Transverse colon (tissue), 4 donors: Measurements from ENCODE around the gene MBNL1. TPM values are rescaled to one million over a fixed set of nuclear protein-coding genes. Genes with fewer than 3 reads are reported as not detected.

Source experiments
- DNase-seq: peaks from one replicate; pipeline ENCODE4 v3.0.0-alpha.2; 2019
- H3K27ac ChIP-seq, 4 donors: fragments of 200-600 bp; sonication (generic); 2 replicates each; pipeline ENCODE4 v1.5.1; 2016 to 2018; ENCODE audit warnings: inconsistent platforms in 4 of 4
- H3K27me3 ChIP-seq: fragments of 200-600 bp; sonication (generic); 2 replicates; pipeline ENCODE4 v1.5.1; 2017; ENCODE audit warnings: inconsistent platforms
- H3K36me3 ChIP-seq, 4 donors: fragments of 200-600 bp; sonication (generic); 2 replicates each; pipeline ENCODE4 v1.5.1; 2017 to 2019; ENCODE audit warnings: inconsistent platforms in 4 of 4
- H3K4me1 ChIP-seq, 4 donors: fragments of 200-600 bp; sonication (generic); 2 replicates each; pipeline ENCODE4 v1.5.1; 2017 to 2020; ENCODE audit warnings: inconsistent platforms in 4 of 4
- H3K4me3 ChIP-seq, 4 donors: fragments of 200-600 bp; sonication (generic); 1 replicate in 1 of 4; 2 replicates in 3 of 4; pipeline versions ENCODE4 v1.5.1 to v1.6.1; 2017 to 2019; ENCODE audit warnings: inconsistent platforms in 4 of 4
- H3K9me3 ChIP-seq, 2 donors: fragments of 200-600 bp; sonication (generic); 2 replicates each; pipeline ENCODE4 v1.5.1; 2017 to 2019; ENCODE audit warnings: inconsistent platforms in 2 of 2
- CTCF ChIP-seq, 5 experiments: fragments of 200-600 bp in 3 of 5; fragments of 450-650 bp in 2 of 5; sonication (generic) in 3 of 5; IDR thresholded peaks; 1 replicate in 2 of 5; 2 replicates in 3 of 5; pipeline ENCODE4 v1.5.1; 2016 to 2017; ENCODE audit warnings: antibody characterized with exemption in 5 of 5, inconsistent platforms in 3 of 5, mild to moderate bottlenecking in 2 of 5, moderate library complexity in 1 of 5
- EP300 ChIP-seq: sonication (generic); formaldehyde crosslinking; IDR thresholded peaks from one replicate; pipeline ENCODE4 v1.6.1; 2017; ENCODE audit warnings: antibody characterized with exemption, low read depth
- POLR2A ChIP-seq: fragments of 450-650 bp; IDR thresholded peaks from one replicate; pipeline ENCODE4 v1.6.1; 2016; ENCODE audit warnings: antibody characterized with exemption, mild to moderate bottlenecking, moderate library complexity
- POLR2AphosphoS5 ChIP-seq, 3 donors: sonication (generic); formaldehyde crosslinking; IDR thresholded peaks; one replicate each; pipeline ENCODE4 v1.6.1; 2016; ENCODE audit warnings: antibody characterized with exemption in 3 of 3
- WGBS, 2 donors: methylation state at CpG; one replicate each; pipeline ENCODE4 v1.1.5; 2018; ENCODE audit warnings: low coverage in 1 of 2; 5-methylcytosine and 5-hydroxymethylcytosine counted together
- in situ Hi-C, 4 donors: fragments of 200-750 bp; cut with MboI; loops; one replicate each; pipeline versions ENCODE4 v1.15.0 to v1.15.1; 2017; ENCODE audit warnings: low sequenced_read_pairs in 3 of 4, low pct_ligation_motif_present in 1 of 4, low pct_unique_long_range_greater_than_20kb in 1 of 4
- intact Hi-C: fragments of 100-400 bp; cut with DNase I; formaldehyde crosslinking; loops from one replicate; pipeline ENCODE4 v1.15.1; 2023; ENCODE audit warnings: low total_unique reads
- total RNA-seq, 4 donors: library from RNA; depleted of rRNA; stranded (reverse); fragments of >200 nt; gene quantifications; one replicate each; pipeline ENCODE4 v1.1.0, GENCODE V29; 2016

MBNL1 gene
- total RNA-seq, 4 donors from 2014 or later: 232 to 658 (median 509) TPM

GRCh38 chr3:152230370-152230769 lies 38.4 kb upstream of the MBNL1 start:
- Histone ChIP-seq H3K27me3 (no peaks in the 10 kb centered on the region), H3K4me1 (peaks cover 0 to 7% (median 0%) of the 10 kb centered on the region in 4 donors), H3K27ac (no peak overlapping the region), H3K4me3 (no peak overlapping the region), H3K36me3 (no peaks in the 10 kb centered on the region), H3K9me3 (no peaks in the 10 kb centered on the region)
- DNase-seq: no peak
- intact Hi-C loops (no loop called here), in situ Hi-C loops (no loop called here)
- no peak for TF ChIP-seq CTCF (IDR thresholded peaks at IDR 0.05)
- no peak for TF ChIP-seq EP300
- TF ChIP-seq POLR2A: no peak
- no peak for TF ChIP-seq POLR2AphosphoS5 (IDR thresholded peaks at IDR 0.05)
- WGBS, 2 donors: 88 to 100% methylated on average over 1 of the region's 1 CpG

GRCh38 chr3:152232001-152232400 lies 36.7 kb upstream of the MBNL1 start:
- H3K4me3 ChIP-seq: no peak overlapping the region
- no peaks in the 10 kb centered on the region for H3K36me3 ChIP-seq
- 76 to 80% methylated on average over 1 of the region's 1 CpG for WGBS, 2 donors
- in situ Hi-C loops: no loop called here
- H3K27ac ChIP-seq: no peak overlapping the region
- TF ChIP-seq CTCF (IDR thresholded peaks at IDR 0.05): no peak
- no peak for TF ChIP-seq POLR2A
- TF ChIP-seq EP300: no peak
- TF ChIP-seq POLR2AphosphoS5 (IDR thresholded peaks at IDR 0.05): no peak
- no peaks in the 10 kb centered on the region for H3K9me3 ChIP-seq
- H3K4me1 ChIP-seq: peaks cover 0 to 13% (median 0%) of the 10 kb centered on the region in 4 donors
- DNase-seq: no peak
- intact Hi-C loops: no loop called here
- no peaks in the 10 kb centered on the region for H3K27me3 ChIP-seq

- Histone ChIP-seq H3K27ac (no peak overlapping the region), H3K4me3 (no peak overlapping the region), H3K27me3 (no peaks in the 10 kb centered on the region), H3K36me3 (no peaks in the 10 kb centered on the region), H3K4me1 (peaks cover 0 to 13% (median 0%) of the 10 kb centered on the region in 4 donors), H3K9me3 (no peaks in the 10 kb centered on the region)
- no peak for DNase-seq
- WGBS, 2 donors: 53 to 70% methylated on average over 2 of the region's 2 CpGs
- intact Hi-C loops (no loop called here), in situ Hi-C loops (no loop called here)
- TF ChIP-seq POLR2A (no peak), POLR2AphosphoS5 (IDR thresholded peaks at IDR 0.05) (no peak), CTCF (IDR thresholded peaks at IDR 0.05) (no peak), EP300 (no peak)
Observed at GRCh38 chr3:152232679-152233078, 36.0 kb upstream of the MBNL1 start.

- in situ Hi-C loops: no loop called here
- Histone ChIP-seq H3K27ac (no peak overlapping the region), H3K4me1 (peaks cover 0 to 13% (median 0%) of the 10 kb centered on the region in 4 donors), H3K4me3 (no peak overlapping the region), H3K36me3 (no peaks in the 10 kb centered on the region), H3K27me3 (no peaks in the 10 kb centered on the region), H3K9me3 (no peaks in the 10 kb centered on the region)
- intact Hi-C loops: no loop called here
- 72 to 73% methylated on average over 3 of the region's 3 CpGs for WGBS, 2 donors
- DNase-seq: no peak
- TF ChIP-seq POLR2A: no peak
- TF ChIP-seq POLR2AphosphoS5 (IDR thresholded peaks at IDR 0.05): no peak
- no peak for TF ChIP-seq CTCF (IDR thresholded peaks at IDR 0.05)
- TF ChIP-seq EP300: no peak
Observed at GRCh38 chr3:152234657-152235375, 33.9 kb upstream of the MBNL1 start.
